GM06990 (cell line): ENCODE results near the gene NPTN.

Experiments used
- DNase-seq: peaks from one replicate; pipeline ENCODE4 v3.0.0-alpha.2; 2011; ENCODE audit not compliant: insufficient read length; ENCODE audit errors: extremely low read depth
- H3K27me3 ChIP-seq: replicated peaks from 2 replicates; pipeline ENCODE4 v1.6.0; 2011; ENCODE audit warnings: low read length; ENCODE audit not compliant: control insufficient read depth, insufficient read depth
- H3K36me3 ChIP-seq: 2 replicates; pipeline ENCODE4 v1.5.1; 2011; ENCODE audit warnings: low read length; ENCODE audit not compliant: control insufficient read depth, insufficient read depth
- H3K4me3 ChIP-seq: replicated peaks from 2 replicates; pipeline ENCODE4 v1.5.1; 2011; ENCODE audit warnings: low read depth, mild to moderate bottlenecking, control low read depth, low read length
- CTCF ChIP-seq: IDR thresholded peaks from 2 replicates; pipeline ENCODE4 v1.5.1; 2011; ENCODE audit warnings: low read length, control low read depth, mild to moderate bottlenecking, inconsistent platforms; ENCODE audit not compliant: insufficient read depth, poor library complexity, severe bottlenecking

NPTN gene

GRCh38 chr15:73630921-73631362, 2.2 kb downstream of the NPTN start:
- Histone ChIP-seq H3K4me3 (peak overlapping the region; percentile 97), H3K36me3 (no peaks in the 10 kb centered on the region), H3K27me3 (no peaks in the 10 kb centered on the region)
- DNase-seq, result no peak
- no peak for TF ChIP-seq CTCF

GRCh38 chr15:73629798-73630429, 3.3 kb downstream of the NPTN start:
- Histone ChIP-seq H3K27me3 (no peaks in the 10 kb centered on the region), H3K4me3 (no peak overlapping the region), H3K36me3 (no peaks in the 10 kb centered on the region)
- no peak for DNase-seq
- TF ChIP-seq CTCF, result no peak

DNA sequence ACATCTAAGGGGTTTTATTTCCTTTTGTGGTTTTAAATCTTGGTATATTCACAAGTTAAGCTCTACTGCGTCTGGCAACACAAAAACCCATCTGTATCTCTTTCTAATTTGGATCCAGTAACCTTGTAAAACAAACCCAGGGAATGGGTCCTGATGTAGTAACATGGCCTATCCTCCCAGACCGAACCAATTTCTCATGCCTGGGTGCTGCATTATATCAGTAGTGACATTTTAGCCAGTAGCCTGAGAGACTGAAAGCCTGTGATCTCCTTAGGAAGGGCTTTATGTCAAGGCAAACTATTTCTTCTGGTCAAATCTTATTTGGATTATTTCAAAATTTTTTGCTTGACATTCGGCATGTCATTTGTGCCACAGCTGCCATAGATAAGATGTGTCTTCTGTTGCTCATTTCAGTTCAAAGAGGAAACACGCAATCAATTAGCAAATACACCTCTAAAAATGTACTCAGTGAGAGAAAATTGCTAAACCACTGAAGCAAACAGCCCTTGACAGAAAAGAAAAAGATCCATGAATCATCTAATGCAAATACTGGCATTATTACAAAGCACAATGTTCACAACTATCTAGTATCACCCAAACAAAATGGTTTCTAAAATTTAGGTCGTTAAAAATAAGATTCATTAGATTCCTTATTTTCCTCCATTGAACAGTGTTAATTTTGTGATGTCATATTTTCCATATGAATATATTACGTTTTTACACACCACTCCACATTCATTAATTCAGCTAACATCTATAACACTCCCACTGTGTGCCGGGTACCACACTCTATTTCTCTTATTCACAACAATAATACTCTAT, 4.0 kb downstream of the NPTN start:
- no peak for TF ChIP-seq CTCF
- no peaks in the 10 kb centered on the region for H3K27me3 ChIP-seq
- H3K36me3 ChIP-seq, result no peaks in the 10 kb centered on the region
- no peak for DNase-seq
- H3K4me3 ChIP-seq, result no peak overlapping the region; the same call in 1 of the 2 replicates

GRCh38 chr15:73628102-73628501, 5.1 kb downstream of the NPTN start:
- no peaks in the 10 kb centered on the region for H3K27me3 ChIP-seq
- H3K36me3 ChIP-seq, result no peaks in the 10 kb centered on the region
- no peak for DNase-seq
- TF ChIP-seq CTCF, result no peak
- H3K4me3 ChIP-seq, result no peak overlapping the region

GRCh38 chr15:73626072-73626471, 7.1 kb downstream of the NPTN start:
- no peak for DNase-seq
- no peaks in the 10 kb centered on the region for H3K27me3 ChIP-seq
- H3K4me3 ChIP-seq, result no peak overlapping the region
- H3K36me3 ChIP-seq, result no peaks in the 10 kb centered on the region
- TF ChIP-seq CTCF, result no peak
